HCT116 (cell line): ENCODE measurements around the gene RBM20. TPM values are rescaled to one million over a fixed set of nuclear protein-coding genes. Genes with fewer than 3 reads are reported as not detected.

ENCODE experiments used
- ATAC-seq: fragments of 200-7000 bp; cut with Tn5 transposase; 2 replicates; pipeline ENCODE4 v1.9.1; 2020; ENCODE audit warnings: mild to moderate bottlenecking, moderate library complexity
- BruUV-seq: library from RNA; stranded (reverse); fragments of 400-500 nt; replicated peaks from 2 replicates; lab custom pipeline; 2021; lab: Mats Ljungman, UMichigan
- CTCF ChIA-PET: fragments of 300-600 bp; sonication (Branson Sonifier 250); formaldehyde crosslinking; loops from one replicate; lab custom pipeline; 2021; ENCODE audit warnings: antibody characterized with exemption; lab: Charles Lee
- POLR2A ChIA-PET: fragments of 300-600, 350-600 bp; sonication (Branson Sonifier 250); formaldehyde crosslinking; loops from one replicate; lab custom pipeline; 2021; ENCODE audit warnings: antibody characterized with exemption; lab: Charles Lee
- RAD21 ChIA-PET, 2 experiments: fragments of 300-600 bp; sonication (Branson Sonifier 250); formaldehyde crosslinking; loops; one replicate each; lab custom pipeline; 2023; ENCODE audit warnings: low total read pairs in 2 of 2; ENCODE audit not compliant: uncharacterized antibody in 2 of 2, unreplicated experiment in 2 of 2, low non-redundant PET in 1 of 2; lab: Charles Lee
- DNase-seq: peaks from one replicate; pipeline ENCODE4 v3.0.0-alpha.2; 2010; ENCODE audit warnings: low read depth, low spot score
- H2AFZ ChIP-seq: fragments of 200-600 bp; shearing (Covaris generic), sonication (generic); 2 replicates; pipeline ENCODE4 v1.6.1; 2017; ENCODE audit warnings: low read depth, mixed run types, mixed read lengths, antibody characterized with exemption, low read length; ENCODE audit not compliant: poor library complexity, severe bottlenecking
- H3K27ac ChIP-seq: 2 replicates; pipeline ENCODE4 v1.5.1; 2012; ENCODE audit warnings: low read depth, low read length
- H3K27me3 ChIP-seq: fragments of 200-600 bp; sonication (generic); 2 replicates; pipeline ENCODE4 v1.6.1; 2016; ENCODE audit warnings: mixed run types, low read length, mixed read lengths; ENCODE audit not compliant: insufficient read depth
- H3K36me3 ChIP-seq, 2 experiments: fragments of 200-500 bp in 1 of 2; fragments of 200-600 bp in 1 of 2; sonication (Bioruptor generic) in 1 of 2; sonication (generic) in 1 of 2; 2 replicates each; pipeline versions ENCODE4 v1.5.1 to v1.6.1; 2014 to 2016; ENCODE audit warnings: low read length in 2 of 2, inconsistent platforms in 1 of 2, mixed read lengths in 1 of 2, mixed run types in 1 of 2; ENCODE audit not compliant: insufficient read depth in 2 of 2, control insufficient read depth in 1 of 2
- H3K4me1 ChIP-seq, 2 experiments: fragments of 200-600 bp in 1 of 2; sonication (generic) in 1 of 2; 2 replicates each; pipeline versions ENCODE4 v1.5.1 to v1.6.1; 2012 to 2017; ENCODE audit warnings: low read length in 2 of 2, inconsistent platforms in 1 of 2, mild to moderate bottlenecking in 1 of 2, mixed read lengths in 1 of 2, mixed run types in 1 of 2, moderate library complexity in 1 of 2; ENCODE audit not compliant: insufficient read depth in 2 of 2, control insufficient read depth in 1 of 2
- H3K4me2 ChIP-seq: fragments of 200-600 bp; sonication (generic); 2 replicates; pipeline ENCODE4 v1.6.1; 2017; ENCODE audit warnings: mixed run types, low read length, mixed read lengths
- H3K4me3 ChIP-seq, 2 experiments: fragments of 200-600 bp in 1 of 2; sonication (generic) in 1 of 2; replicated peaks in 1 of 2; 2 replicates each; pipeline ENCODE4 v1.5.1; 2011 to 2016; ENCODE audit warnings: low read length in 2 of 2, control low read depth in 1 of 2, low read depth in 1 of 2, mild to moderate bottlenecking in 1 of 2, mixed read lengths in 1 of 2, mixed run types in 1 of 2
- H3K79me2 ChIP-seq: fragments of 200-600 bp; sonication (generic); 2 replicates; pipeline ENCODE4 v1.6.1; 2017; ENCODE audit warnings: mild to moderate bottlenecking, mixed run types, low read length, moderate library complexity, mixed read lengths; ENCODE audit not compliant: insufficient read depth
- H3K9ac ChIP-seq: fragments of 200-600 bp; sonication (generic); 2 replicates; pipeline ENCODE4 v1.6.1; 2016; ENCODE audit warnings: low read length, mixed read lengths
- H3K9me2 ChIP-seq: fragments of 200-600 bp; sonication (generic), shearing (Covaris generic); 2 replicates; pipeline ENCODE4 v1.6.1; 2017; ENCODE audit warnings: mixed run types, mild to moderate bottlenecking, moderate library complexity; ENCODE audit not compliant: insufficient read depth
- H3K9me3 ChIP-seq, 2 experiments: fragments of 200-500 bp in 1 of 2; fragments of 200-600 bp in 1 of 2; sonication (Bioruptor generic) in 1 of 2; sonication (generic) in 1 of 2; 2 replicates each; pipeline ENCODE4 v1.6.1; 2014 to 2017; ENCODE audit warnings: low read length in 2 of 2, mixed read lengths in 2 of 2, inconsistent platforms in 1 of 2, low read depth in 1 of 2, mild to moderate bottlenecking in 1 of 2, mixed run types in 1 of 2, moderate library complexity in 1 of 2; ENCODE audit not compliant: control insufficient read depth in 1 of 2, insufficient read depth in 1 of 2
- H4K20me1 ChIP-seq: fragments of 200-600 bp; sonication (generic), shearing (Covaris generic); 2 replicates; pipeline ENCODE4 v1.6.1; 2017; ENCODE audit warnings: mixed run types, mild to moderate bottlenecking, moderate library complexity; ENCODE audit not compliant: insufficient read depth
- CEBPB ChIP-seq: IDR thresholded peaks from 2 replicates; pipeline ENCODE4 v1.6.1; 2012; ENCODE audit warnings: low read depth
- ELF1 ChIP-seq: IDR thresholded peaks from 2 replicates; pipeline ENCODE4 v1.6.1; 2012; ENCODE audit warnings: low read depth, borderline replicate concordance
- EZH2 ChIP-seq: fragments of 200-600 bp; sonication (generic); IDR thresholded peaks from 2 replicates; pipeline ENCODE4 v1.6.1; 2017; ENCODE audit warnings: antibody characterized with exemption, mixed run types
- EZH2phosphoT487 ChIP-seq: fragments of 200-600 bp; IDR thresholded peaks from 2 replicates; pipeline ENCODE4 v1.6.1; 2018; ENCODE audit warnings: antibody characterized with exemption, borderline replicate concordance
- JUND ChIP-seq: IDR thresholded peaks from 2 replicates; pipeline ENCODE4 v1.6.1; 2012
- POLR2A ChIP-seq: IDR thresholded peaks from 2 replicates; pipeline ENCODE4 v1.7.0; 2011; ENCODE audit warnings: borderline replicate concordance; ENCODE audit not compliant: insufficient read depth, insufficient read length; ENCODE audit errors: extremely low read depth
- POLR2AphosphoS5 ChIP-seq: IDR thresholded peaks from 2 replicates; pipeline ENCODE4 v1.6.1; 2011; ENCODE audit warnings: mild to moderate bottlenecking, low read depth, low read length, moderate library complexity
- REST ChIP-seq: IDR thresholded peaks from 2 replicates; pipeline ENCODE4 v1.6.1; 2012; ENCODE audit warnings: low read depth
- SIN3A ChIP-seq: IDR thresholded peaks from 2 replicates; pipeline ENCODE4 v1.6.1; 2012; ENCODE audit warnings: low read depth
- TCF7L2 ChIP-seq: IDR thresholded peaks from 2 replicates; pipeline ENCODE4 v1.7.0; 2011; ENCODE audit warnings: borderline replicate concordance, inconsistent platforms; ENCODE audit not compliant: insufficient read depth, insufficient read length; ENCODE audit errors: extremely low read depth
- ZNF274 ChIP-seq: fragments of 200-500 bp; sonication (Bioruptor generic); IDR thresholded peaks from 2 replicates; pipeline ENCODE4 v1.6.1; 2014; ENCODE audit warnings: mild to moderate bottlenecking, low read depth, low read length, inconsistent platforms
- intact Hi-C: fragments of 100-400 bp; cut with micrococcal nuclease; formaldehyde crosslinking; loops from 2 replicates; pipeline ENCODE4 v1.10.0; 2022
- total RNA-seq: library from RNA; stranded (reverse); gene quantifications from one replicate; pipeline ENCODE4 v1.2.1, GENCODE V29; 2021; ENCODE audit not compliant: unreplicated experiment
- TF ChIP-seq, protein P1 (sequence below): IDR thresholded peaks from 2 replicates; pipeline ENCODE4 v1.6.1; 2012
- TF ChIP-seq, protein P2 (sequence below): IDR thresholded peaks from 2 replicates; pipeline ENCODE4 v1.6.1; 2012

RBM20 gene
- total RNA-seq, 1 experiment from 2014 or later, result 2.0 TPM

DNA sequence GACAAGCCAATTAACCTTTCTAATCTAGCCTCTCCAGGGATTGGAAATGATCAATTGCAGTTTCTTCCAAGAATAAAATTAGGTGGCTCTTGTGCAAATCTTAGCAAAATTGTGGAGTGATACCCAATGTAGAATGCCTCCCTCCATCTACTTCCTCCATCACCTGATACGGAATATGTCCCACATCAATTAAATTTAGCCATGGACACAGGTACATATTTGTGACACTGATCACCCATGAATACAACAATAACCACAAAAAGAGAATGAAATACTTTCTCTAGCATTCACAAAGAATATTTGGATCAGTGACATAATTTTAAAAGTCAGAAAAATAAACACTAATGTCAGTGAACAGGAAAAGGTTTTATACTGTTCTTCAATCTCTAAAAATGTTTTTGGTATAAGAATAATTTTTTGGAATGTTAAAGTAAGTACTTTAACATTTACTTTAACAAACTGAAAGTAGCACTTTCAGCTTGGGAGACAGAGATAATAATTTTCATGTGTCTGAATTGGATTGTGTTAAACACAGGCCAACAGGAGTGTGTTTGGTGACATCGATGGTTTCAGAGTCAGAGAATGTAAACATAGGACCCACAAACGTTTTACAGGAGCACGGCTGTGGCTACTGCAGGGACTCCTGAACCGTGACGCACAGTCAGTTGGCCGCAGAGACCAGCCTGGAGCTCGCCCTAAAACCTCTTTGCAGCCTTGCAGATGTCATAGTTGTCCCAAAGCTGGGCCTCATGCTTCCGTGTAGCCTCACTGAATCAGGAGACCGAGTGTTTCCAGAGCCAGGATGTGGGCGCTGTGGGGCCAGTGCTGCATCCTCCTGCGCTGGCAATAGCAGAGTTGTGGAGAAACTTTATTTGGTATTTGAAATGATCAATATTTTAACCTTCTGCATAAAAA lies 7.2 kb downstream of the RBM20 start:
- TF ChIP-seq, protein P1, sequence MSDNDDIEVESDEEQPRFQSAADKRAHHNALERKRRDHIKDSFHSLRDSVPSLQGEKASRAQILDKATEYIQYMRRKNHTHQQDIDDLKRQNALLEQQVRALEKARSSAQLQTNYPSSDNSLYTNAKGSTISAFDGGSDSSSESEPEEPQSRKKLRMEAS, result no peak
- TF ChIP-seq EZH2phosphoT487 (no peak), SIN3A (no peak), ZNF274 (no peak), TCF7L2 (no peak), POLR2A (no peak), JUND (no peak), ELF1 (no peak), CEBPB (no peak), POLR2AphosphoS5 (no peak), REST (no peak), EZH2 (no peak)
- TF ChIP-seq, protein P2, sequence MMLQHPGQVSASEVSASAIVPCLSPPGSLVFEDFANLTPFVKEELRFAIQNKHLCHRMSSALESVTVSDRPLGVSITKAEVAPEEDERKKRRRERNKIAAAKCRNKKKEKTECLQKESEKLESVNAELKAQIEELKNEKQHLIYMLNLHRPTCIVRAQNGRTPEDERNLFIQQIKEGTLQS, result no peak
- no TSS peak for BruUV-seq
- H3K4me3 ChIP-seq, result no peak overlapping the region
- no peaks in the 10 kb centered on the region for H3K79me2 ChIP-seq
- RAD21 ChIA-PET, result no interaction called here
- POLR2A ChIA-PET, result no interaction called here
- DNase-seq (no peak), ATAC-seq (no peak)
- no peak overlapping the region for H3K9ac ChIP-seq
- no peak overlapping the region for H3K27ac ChIP-seq
- no peaks in the 10 kb centered on the region for H3K27me3 ChIP-seq
- H2AFZ ChIP-seq, result no peak overlapping the region
- intact Hi-C loops, result no loop called here
- no peaks in the 10 kb centered on the region for H3K36me3 ChIP-seq
- no peaks in the 10 kb centered on the region for H3K9me3 ChIP-seq
- no peak overlapping the region for H3K4me2 ChIP-seq
- H3K9me2 ChIP-seq, result no peaks in the 10 kb centered on the region
- CTCF ChIA-PET, result no interaction called here
- H3K4me1 ChIP-seq, result no peaks in the 10 kb centered on the region
- H4K20me1 ChIP-seq, result no peaks in the 10 kb centered on the region
